DND-41 (cell line): Measurements from ENCODE around the gene BCL7C.

Source experiments
- CTCF ChIP-seq: IDR thresholded peaks from 2 replicates; pipeline ENCODE4 v1.5.1; 2012; ENCODE audit warnings: borderline replicate concordance, low read length, moderate library complexity, mild to moderate bottlenecking; ENCODE audit not compliant: poor library complexity, severe bottlenecking; ENCODE audit errors: extremely low read depth
- EZH2 ChIP-seq: IDR thresholded peaks from 3 replicates; pipeline ENCODE4 v1.6.1; 2012; ENCODE audit warnings: borderline replicate concordance, low read depth, mild to moderate bottlenecking, moderate library complexity, low read length, inconsistent platforms; ENCODE audit not compliant: severe bottlenecking

DNA sequence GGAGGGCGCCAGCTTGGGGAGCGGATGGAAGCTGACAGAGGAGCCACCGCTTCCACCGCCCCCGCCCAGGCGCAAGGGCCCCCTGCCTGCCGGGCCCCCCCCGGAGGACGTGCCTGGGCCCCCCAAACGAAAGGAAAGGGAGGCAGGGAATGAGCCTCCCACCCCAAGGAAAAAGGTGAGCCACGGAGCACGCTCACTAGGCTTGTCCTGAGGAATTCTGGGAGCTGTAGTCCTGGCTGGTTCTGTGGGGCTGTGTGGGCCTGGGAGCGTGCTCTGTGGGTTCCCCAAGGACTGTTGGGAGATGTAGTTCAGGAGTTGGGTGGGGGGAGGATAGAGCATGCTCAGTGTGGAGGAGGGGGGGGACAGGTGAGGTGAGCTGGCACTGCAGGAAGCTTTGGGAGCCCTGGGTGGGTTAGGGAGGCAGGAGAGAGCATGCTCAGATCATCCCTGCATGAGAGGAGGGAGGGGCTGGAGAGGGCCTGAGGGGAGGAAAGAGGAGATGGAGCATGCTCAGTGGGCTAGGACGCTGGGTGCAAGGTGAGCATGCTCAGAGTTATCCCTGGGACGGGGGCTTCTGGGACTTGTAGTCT is 34.0 kb upstream of the BCL7C start:
- TF ChIP-seq CTCF = no peak
- no peak for TF ChIP-seq EZH2
